Gastrocnemius medialis (tissue), 4 donors: Measurements from ENCODE around the gene SERPINE2.
A peak's percentile ranks its signal among the peaks of the same experiment; 100 is the strongest.

Experiments used
- CTCF ChIP-seq, 5 experiments: fragments of 450-650 bp in 3 of 5; fragments of 200-600 bp in 2 of 5; sonication (generic) in 2 of 5; IDR thresholded peaks in 4 of 5; conservative IDR thresholded peaks in 1 of 5; 1 replicate in 4 of 5; 2 replicates in 1 of 5; pipeline ENCODE4 v1.5.1; 2016 to 2019; ENCODE audit warnings: antibody characterized with exemption in 5 of 5, mild to moderate bottlenecking in 3 of 5, moderate library complexity in 3 of 5
- POLR2A ChIP-seq, 2 donors: fragments of 450-650 bp; IDR thresholded peaks; one replicate each; pipeline ENCODE4 v1.6.1; 2017; ENCODE audit warnings: antibody characterized with exemption in 2 of 2, mild to moderate bottlenecking in 2 of 2, moderate library complexity in 2 of 2

GRCh38 chr2:223970343-223971128, 68.5 kb downstream of the SERPINE2 start:
- TF ChIP-seq CTCF (IDR thresholded peaks at IDR 0.05 in 4 of 5, conservative IDR thresholded peaks at IDR 0.05 in 1 of 5) (peak; percentile 59 to 91 (median 81)), POLR2A (IDR thresholded peaks at IDR 0.05) (no peak)
